Measurements from ENCODE around the gene TNFAIP2.

TNFAIP2 gene, protein sequence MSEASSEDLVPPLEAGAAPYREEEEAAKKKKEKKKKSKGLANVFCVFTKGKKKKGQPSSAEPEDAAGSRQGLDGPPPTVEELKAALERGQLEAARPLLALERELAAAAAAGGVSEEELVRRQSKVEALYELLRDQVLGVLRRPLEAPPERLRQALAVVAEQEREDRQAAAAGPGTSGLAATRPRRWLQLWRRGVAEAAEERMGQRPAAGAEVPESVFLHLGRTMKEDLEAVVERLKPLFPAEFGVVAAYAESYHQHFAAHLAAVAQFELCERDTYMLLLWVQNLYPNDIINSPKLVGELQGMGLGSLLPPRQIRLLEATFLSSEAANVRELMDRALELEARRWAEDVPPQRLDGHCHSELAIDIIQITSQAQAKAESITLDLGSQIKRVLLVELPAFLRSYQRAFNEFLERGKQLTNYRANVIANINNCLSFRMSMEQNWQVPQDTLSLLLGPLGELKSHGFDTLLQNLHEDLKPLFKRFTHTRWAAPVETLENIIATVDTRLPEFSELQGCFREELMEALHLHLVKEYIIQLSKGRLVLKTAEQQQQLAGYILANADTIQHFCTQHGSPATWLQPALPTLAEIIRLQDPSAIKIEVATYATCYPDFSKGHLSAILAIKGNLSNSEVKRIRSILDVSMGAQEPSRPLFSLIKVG

DNA sequence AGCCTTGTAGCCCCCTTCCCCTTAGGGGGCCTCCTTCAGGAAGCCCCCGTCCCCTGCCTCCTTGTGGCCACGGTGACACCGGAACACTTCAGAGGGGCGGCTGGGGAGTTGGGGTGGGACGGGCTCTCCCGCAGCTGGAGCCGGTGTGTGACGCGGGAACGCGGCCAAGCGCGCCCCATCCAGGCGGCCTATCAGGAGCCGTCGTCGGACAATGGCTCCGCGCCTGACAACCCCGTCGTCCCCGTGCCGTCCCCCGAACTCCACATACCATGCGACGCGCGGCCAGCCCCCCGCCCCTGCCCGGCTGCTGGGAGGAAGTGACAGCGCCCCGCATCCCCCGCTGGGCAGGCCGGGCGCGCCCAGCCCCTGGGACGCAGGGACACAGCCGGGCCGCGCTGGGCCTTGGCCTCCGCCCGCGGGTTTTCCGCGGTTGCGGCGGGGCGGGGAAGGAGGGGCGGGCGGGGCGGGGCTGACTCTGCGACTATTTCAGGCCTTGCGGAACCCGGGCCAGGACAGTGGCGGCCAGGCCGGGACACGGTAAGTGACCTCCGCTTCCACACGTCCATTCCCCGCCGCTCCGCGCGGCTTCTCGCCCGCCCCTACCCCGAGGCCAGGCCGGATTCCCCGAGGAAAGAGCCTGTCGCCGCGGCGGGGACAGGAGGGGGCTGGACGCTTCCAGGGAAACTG is at the start of gene TNFAIP2:
TSS of gene TNFAIP2 (plus strand) at position 515 of the 687 bp plus-strand sequence. CDS start 2,997 bp downstream, outside the sequence.
- peak in 1 of 2 experiments; percentile 36 for DNase-seq

DNA sequence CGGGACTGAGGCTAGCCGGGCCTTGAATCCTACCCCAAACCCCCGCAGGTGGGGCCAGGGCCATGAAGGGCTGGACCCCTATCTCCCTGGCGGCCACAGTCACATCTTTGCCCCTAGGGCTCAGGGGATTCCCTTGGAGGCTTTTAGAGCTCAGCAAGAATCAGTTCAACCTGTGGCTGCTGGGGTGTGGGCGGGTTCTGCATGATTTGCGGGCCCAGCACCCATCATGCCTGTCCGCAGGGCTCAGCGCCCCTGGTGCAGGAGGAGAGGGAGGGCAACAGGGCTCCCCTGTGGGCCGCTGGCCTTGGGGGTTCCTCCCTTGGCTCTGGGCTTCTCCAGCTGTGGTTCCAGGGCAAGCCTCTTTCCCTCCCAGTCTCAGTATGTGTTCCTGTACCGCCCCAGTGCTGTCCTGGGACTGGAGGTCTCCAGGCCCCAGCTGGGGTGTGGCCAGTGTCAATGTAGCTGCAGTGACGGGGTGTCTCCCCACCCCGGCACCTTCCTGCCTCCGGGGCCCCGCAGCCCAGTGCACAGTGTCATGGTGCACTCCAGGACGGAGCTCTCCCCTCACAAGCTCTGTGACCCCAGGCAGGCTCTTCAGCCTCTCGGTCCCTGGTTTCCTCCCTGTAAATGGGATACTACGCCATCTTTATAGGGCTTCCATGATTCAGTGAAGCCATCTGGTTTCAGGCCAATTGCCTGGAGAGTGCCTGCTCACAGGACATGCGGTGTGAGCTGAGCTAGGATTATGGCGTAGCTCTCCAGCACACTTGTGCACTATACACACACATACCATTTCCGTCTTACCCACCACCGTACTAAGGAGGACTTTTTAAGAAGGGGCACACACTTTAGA is 49.2 kb upstream of the TNFAIP2 start:
- DNase-seq = no peak

DNA sequence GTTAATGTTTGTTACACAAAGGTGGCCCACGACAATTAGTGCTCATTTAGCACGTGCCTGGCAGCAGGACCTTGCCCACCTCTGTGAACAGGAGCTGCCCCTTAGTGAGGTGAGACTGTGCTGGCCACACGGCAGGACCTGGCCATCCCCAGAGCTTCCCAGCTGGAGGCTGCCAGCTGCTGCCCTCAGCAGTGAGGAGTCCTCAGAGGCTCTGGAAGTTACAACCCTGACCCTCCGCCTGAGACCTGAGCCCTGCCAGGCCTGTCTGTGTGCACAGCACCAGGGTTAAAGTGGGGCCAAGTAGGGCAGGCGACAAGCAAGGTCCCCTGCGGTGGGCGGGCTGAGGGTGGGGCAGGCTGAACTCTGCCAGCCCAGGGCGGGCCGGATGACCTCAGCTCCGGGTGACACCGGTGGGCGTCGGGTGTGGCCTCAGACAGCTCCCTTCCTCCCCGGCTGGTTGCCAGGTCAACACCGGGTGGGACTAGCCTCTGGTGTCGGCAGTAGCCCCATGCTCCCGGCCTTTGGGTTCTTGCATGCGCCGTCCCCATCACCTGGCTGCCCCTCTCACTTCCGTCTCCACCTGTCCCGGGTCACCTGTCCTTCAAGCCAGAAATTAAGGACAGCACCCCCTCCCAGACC is 48.4 kb upstream of the TNFAIP2 start:
- no peak for DNase-seq

DNA sequence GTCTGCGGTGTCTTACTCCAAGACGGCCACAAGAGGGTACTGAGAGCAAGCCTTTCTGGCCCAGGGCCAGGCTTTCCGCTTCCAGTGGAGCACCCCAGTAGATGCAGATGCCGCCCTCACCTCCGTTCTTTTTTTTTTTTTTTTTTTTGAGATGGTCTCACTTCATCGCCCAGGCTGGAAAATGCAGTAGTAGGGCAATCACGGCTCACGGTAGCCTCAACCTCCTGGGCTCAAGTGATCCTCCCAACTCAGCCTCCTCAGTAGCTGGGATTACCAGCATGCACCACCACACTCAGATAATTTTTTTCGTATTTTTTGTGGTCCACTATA is 44.9 kb upstream of the TNFAIP2 start:
- DNase-seq = peak; percentile 68 to 75

DNA sequence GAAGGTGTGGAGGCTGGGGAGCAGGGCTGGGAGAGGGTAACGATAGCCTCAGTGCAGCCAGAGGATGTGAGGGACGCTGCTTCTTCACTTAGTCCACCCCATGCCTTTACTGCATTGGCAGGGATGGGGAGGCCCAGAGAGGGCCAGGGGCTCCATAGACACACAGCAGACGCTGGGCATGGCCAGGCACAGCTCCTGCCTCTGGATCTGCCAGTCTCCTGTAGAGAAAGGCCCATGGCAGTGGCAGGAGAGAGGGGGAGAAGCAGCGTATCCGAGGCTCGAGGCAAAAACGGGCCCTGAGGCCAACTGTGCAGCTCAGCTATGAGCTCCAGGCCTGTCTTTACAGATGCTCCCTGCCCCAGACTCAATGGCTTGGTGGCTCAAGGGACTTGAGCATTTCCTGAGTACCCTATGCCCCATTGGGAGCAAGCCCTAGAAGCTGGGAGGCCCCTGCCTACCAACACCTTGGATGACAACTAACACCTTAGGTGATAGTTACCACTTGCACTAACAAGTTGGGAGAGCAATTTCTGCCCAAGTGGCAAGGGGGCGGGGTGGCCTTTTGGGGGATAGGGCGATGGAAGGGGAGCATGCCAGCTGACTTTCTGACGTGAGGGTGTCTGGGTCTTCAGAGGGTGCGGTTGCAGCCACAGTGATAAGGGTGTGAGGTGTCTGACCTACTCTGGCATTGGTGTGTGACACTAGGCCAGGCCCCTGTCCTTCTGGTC is 44.2 kb upstream of the TNFAIP2 start:
- DNase-seq = no peak

DNA sequence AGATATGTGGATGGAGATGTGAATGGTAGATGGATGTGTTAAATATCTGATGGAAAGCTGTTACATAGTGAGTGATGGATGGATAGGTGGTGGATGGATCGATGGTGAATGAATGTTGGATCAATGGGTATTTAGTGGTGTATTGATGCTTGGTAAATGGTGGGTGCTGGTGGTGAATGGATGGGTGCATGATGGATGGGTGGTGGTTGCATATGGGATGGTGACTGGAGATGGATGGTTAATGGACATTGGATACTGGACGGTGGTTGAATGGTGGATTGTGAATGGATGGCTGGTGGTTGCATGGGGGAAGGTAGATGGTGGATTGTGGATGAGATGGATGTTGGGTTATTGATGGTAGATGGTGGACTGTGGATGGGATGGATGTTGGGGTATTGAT is 41.3 kb upstream of the TNFAIP2 start:
- DNase-seq = no peak

DNA sequence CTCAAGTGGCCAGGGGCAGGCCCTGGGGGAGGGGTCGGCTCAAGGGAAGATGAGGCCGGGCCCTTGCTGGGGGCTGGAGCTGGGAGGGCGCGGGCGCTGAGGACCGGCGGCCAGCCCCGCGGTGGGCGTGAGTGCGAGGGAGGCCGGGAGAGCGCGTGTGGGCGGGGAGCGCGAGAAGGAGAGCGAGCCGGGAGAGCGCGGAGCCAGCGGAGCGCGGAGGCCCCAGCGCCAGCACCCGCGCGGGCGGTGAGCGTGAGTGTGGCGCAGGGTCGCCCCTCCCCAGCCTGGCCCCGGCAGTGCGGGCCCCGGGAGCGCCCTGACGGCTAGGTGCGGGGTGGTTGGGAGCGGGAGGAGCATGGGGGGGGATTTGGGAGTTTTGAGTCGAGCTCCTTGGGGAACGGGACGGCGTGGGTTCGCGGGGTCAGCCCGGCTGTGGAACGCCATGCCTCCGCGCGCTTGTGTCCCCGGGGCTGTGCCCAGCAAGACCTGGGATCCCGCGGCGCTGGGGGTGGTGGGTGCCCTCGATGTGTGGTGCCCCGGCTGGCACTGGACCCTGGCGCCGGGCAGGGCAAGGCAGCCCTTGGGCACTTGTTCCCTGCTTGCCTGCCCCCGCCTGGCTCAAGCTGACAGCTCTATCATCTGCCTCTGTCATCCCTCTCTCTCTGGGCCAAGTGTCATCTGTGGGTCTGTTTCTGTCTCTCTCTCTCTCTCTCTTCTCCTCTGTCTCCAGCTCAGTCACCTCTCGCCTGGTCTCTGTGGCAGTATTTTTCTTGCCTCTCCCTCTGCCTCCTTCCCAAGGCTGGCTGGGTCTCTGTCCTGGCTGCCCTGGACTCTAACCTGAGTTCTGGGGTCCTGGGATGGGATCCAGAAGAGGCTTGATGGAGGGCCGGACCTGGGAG is 39.0 kb upstream of the TNFAIP2 start, which contains the start of gene LBHD2:
TSS of gene LBHD2 (plus strand) at position 190 of the 899 bp plus-strand sequence. CDS start 1,803 bp downstream, outside the sequence.
- DNase-seq = no peak

DNA sequence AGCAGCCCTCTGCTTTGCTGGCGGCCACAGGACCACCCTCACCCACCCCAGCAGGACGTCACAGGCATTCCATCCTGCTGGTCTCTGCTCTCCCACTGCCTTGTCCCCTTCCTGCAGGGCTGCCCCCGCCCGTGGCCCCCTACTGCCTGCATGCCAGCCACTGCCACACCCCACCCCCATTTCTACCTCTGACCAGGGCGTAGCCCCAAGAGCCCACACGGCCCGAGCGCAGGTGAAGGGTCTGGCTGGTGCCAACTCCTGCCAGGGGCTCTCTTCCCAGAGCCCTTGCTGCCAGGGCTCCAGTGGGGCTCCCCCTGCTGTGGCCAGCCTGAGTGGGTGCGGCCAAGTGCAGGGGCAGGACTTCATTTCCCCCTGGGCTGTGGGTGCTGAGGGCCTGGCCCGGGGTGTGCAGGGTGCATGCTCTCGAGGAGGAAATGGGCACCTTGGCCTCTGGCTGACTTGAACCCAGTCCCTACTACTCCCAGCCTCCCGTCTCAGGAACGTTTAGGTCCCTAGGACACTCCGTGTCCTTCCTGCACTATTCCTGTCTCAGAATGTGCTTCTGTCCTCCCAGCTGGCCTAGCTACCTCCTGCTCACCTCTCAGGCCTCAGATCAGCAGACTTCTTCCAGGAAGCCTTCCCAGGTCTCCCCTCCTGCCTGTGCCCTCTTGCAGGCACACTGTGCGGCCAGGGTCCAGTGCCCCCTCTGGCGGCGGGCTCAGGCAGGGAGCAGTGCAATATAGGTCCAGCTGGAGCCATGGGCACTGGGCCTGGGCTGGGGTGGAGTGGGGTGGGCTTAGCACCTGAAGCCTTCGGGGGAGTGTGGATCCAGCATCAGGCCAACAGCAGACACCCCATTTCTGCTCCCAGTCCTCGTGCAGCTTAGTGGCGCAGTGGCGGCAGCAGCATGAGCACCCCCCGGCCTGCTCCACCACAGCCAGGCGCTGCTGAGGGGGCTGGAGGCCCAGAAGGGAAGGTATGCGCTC is 37.9 kb upstream of the TNFAIP2 start:
- DNase-seq = no peak

DNA sequence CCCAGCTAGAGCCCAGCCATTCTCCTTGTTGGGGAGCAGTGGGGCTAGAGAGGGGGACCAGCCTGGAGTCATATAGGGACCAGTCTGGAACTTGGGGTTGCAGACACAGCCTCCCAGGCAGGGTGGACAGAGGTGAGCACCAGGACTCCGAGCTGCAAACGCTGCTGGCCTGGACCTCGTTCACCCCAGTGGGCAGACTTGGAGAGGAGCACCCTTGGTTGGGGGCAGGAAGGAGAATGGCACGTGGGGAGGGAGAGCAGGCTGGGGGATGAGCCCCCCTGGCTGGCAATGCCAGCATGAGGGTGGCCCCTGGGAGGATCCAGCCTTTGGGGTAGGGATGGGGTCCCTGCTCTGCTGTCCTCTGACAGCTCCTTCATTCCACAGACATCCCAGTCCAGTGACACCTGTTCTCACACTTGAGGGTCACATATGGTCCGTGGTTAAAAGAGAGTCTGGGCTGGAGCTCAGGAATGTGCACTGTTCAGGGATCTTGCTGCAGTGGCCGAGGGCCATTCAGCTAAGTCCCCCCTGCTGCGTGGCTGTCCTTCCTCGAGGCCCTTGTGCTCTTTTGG is 36.4 kb upstream of the TNFAIP2 start:
- no peak for DNase-seq

DNA sequence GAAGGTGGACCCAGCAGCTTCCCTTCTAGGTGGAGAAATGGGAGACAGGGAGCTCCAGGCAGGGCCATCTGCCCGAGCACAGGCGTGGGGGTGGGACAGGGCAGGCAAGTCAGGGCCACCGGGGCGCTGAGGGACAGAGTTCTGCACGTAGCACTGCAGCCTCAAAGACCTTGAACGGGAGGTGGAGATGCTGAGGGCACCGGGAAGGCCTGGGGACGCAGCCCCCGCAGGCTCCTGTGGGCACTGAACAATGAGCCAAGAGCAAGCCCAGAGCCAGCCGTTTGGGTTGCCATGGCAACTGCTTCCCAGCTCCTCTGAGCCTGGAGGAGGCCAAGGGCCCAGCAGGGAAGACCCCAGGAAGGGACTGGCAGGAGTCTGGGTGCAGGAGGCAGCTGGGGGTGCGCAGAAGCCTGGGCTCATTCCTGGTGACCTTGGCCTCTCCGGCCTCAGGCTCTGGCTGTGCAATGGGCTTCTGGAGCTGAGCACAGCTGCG is 35.9 kb upstream of the TNFAIP2 start:
- DNase-seq = no peak

DNA sequence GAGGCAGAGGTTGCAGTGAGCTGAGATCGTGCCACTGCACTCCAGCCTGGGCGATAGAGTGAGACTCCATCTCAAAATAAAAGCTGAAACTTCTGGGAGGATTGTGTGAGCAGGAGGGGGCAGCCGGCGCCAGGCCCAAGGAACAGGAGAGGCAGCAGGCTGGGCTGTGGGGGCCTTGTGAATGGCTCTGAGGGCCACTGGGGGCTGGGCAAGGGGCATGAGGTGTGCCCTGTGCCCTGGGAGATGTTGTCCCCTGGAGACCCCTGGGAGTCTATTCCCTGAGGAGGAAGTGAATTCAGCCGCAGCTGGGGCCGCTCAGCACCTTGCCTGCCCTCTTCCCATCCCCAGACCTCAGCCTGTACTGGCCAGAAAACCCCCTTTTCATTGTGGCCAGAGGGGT is 34.3 kb upstream of the TNFAIP2 start:
- no peak for DNase-seq

DNA sequence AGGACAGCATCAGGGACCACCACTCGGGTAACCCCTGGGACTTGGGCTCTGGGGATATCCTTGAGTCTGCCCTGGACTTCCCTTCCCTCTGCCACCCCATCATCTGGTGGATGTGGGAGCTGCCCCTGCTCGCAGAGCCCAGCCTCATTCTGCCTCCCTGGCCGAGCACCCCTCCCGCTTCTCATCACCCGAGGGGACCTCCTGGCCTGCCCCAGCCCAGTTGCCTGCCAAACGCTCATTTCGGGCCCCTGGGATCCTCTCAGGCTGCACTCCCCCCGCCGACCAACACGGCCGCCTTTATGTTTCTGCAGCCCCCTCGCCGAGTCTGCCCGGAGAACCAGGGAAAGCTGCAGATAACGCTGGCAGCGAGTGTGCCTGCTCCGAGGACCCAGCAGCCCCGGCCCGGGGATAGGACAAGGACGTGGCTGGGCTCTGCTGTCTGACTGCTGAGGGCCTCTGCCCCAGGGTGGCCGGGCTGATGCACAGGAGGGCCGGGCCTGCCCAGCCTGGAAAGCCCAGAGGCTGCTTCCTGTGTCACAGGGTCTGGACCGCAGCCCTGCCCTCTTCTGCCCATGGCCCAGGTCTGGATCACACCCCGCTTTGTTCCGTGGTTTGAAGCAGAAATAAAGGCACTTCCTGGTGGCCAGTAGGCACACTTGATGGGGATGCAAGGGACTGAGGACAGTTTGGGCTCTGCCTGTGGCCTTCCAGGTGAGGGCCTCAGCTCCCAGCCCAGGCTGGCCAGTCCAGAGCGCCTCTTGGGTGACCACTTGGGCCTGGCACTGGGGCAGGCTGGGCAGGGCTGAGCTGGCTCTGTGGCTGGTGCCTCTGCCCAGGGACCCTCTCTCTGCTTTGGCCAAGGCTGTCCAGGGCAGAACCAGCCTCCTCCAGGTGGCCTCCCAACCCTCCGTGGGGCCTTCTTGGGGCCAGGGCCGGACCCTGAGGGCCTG is 33.6 kb upstream of the TNFAIP2 start:
- DNase-seq = no peak

DNA sequence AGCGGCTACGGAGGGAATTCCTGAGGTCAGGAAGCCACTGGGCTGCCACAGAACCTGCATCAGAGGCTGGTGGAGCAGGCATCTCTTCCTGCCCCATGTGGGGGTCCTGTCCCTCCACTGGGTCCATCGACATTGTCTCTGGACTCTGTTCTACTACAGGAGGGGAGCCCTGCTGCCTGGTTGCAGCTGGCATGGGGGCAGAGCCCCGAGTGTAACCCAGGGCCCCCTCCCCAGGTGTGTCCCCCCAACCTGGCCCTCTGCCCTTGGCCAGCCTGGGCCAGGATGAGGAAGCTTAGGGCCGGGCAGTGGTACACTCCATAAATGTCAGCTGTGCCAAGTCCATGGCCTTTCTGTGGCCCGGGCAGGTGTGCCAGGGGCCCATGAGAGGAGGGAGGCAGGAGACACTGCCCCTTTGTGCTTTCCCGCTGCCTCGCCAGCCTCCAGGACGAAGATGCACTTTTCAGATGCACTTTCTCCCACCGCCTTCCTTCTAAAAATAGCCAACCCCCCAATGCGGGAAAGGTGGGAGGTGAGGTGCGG is 32.7 kb upstream of the TNFAIP2 start:
- DNase-seq = no peak

DNA sequence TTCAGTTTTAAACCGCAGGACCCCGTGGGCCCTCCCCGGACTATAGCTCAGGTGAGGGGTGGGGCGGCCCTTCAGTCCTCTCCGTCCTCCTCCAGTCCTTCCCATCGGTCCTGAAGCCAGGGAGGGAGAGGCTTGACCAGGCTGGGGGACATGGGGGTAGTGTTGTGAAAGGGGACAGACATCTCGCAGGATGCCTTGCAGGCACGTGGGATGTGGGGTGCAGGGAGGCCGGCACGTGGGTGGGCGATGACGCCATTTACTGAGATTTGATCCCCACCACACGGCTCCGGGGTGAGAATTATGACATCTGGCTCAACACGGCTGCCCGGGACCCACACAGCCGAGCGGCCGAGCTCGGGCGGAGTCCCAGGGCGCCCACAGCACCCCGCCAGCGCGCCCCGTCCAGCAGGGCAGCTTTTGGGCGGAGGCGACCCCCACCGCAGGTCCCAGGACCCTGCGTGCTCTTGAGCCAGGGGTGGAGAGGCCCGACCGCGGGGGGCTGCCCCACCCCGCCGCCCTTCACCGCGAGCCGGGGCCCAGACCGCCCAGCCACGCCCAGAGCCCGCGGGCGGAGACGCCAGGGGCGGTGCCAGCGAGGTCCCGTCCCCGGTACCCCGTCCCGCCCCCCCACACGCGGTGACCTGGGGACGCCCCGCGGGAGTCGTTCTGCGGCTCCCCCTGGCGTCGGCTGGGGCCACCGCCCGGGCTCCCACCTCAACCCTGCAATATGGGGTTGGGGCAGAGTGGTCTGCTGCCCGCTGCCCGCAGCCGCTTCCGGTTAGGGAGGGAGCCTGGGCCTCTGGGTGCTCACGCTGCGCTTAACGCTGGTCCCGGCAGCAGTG is 32.0 kb upstream of the TNFAIP2 start:
- DNase-seq = no peak

DNA sequence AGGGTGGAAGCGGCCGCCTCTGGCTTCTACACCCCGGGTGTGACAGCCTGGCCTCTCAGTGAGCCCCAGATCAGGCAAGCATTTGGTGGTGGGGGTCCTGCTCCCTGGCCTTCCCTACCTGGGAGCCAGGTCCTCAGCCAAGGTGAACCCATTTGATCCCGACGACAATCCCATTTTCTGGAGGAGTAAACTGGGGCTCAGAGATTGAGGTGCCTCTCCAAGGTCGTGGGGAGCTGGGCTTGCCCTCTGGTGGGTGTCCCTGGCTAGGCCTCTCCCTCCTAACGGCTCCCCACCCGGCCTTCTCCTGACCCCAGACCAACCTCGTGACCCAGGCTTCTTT is 31.4 kb upstream of the TNFAIP2 start:
- DNase-seq = no peak

DNA sequence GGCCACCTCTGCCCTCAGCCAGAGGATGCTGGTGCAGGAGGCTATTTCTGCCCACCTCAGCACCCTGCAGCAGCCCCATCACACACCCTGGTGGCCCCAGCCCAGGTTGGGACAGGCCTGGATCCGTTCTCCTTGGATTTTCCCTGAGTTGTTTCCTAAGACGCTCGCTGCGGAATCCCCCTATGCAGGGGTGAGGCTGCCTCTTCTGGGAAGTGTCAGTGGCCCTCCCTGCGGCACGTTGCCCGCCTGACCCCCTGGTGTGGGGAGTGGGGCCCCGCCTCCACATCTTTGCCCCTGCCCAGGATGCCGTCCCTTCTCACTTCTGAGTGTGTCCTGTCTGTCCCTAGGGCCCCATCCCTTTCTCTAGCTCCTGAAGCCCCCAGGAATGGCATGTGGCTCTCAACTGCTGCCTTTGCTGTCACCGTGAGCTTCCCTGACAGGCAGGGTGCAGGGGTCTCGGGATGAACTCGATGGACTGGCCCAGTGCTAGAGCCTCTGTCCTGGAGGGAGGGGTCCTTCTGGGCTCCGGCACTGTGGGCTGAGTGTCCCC is 29.3 kb upstream of the TNFAIP2 start:
- no peak for DNase-seq
